Nephron (organoid): ENCODE measurements around the gene PRRT2.
"Not testable (repeated sequence)": the region's sequence is repeated elsewhere in the genome, so short reads cannot be mapped to it uniquely, and the experiment has no call there.

Experiments
- H3K27ac Mint-ChIP-seq, 3 experiments: 2 replicates each; pipeline ENCODE4 v1.8.0; 2020; ENCODE audit warnings: mixed read lengths in 3 of 3, mild to moderate bottlenecking in 2 of 3, moderate library complexity in 1 of 3
- H3K27me3 Mint-ChIP-seq: 2 replicates; pipeline ENCODE4 v1.8.0; 2021; ENCODE audit warnings: low read depth, mild to moderate bottlenecking, moderate library complexity, mixed read lengths
- H3K36me3 Mint-ChIP-seq: 2 replicates; pipeline ENCODE4 v1.8.0; 2020; ENCODE audit warnings: low read depth, mixed read lengths
- H3K4me1 Mint-ChIP-seq: 2 replicates; pipeline ENCODE4 v1.8.0; 2020; ENCODE audit warnings: mixed read lengths
- H3K4me3 Mint-ChIP-seq, 3 experiments: 2 replicates each; pipeline ENCODE4 v1.8.0; 2020; ENCODE audit warnings: mild to moderate bottlenecking in 3 of 3, mixed read lengths in 3 of 3, moderate library complexity in 2 of 3
- H3K9me3 Mint-ChIP-seq: 2 replicates; pipeline ENCODE4 v1.8.0; 2020; ENCODE audit warnings: mixed read lengths
- TF ChIP-seq, protein P1 (sequence below), 3 experiments: fragments of 200-600 bp; sonication (generic); IDR thresholded peaks; one replicate each; pipeline ENCODE4 v1.5.0; 2021; ENCODE audit warnings: antibody characterized with exemption in 3 of 3; ENCODE audit not compliant: unreplicated experiment in 3 of 3

Gene PRRT2

DNA sequence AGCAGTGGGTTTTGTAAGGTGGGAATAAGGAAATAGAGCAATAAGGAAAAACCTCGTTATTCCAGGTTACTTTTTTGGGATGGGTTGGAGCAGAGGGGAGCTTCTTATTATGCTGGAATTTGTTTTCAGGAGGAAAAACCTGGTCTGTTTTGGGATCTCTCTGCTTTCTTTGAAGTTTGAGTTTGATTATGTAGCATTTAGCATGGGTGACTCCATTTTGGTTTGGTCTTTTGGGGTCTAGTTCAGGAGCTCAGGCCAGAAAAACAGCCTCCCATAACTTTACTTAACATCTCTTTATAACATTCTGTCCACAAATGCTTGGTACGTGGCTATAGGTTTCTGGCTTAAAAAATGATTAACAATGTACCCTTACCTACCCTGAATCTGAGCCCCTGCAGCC lies 42.5 kb upstream of the PRRT2 start:
- H3K4me1 Mint-ChIP-seq = no peaks in the 10 kb centered on the region
- TF ChIP-seq, protein P1, sequence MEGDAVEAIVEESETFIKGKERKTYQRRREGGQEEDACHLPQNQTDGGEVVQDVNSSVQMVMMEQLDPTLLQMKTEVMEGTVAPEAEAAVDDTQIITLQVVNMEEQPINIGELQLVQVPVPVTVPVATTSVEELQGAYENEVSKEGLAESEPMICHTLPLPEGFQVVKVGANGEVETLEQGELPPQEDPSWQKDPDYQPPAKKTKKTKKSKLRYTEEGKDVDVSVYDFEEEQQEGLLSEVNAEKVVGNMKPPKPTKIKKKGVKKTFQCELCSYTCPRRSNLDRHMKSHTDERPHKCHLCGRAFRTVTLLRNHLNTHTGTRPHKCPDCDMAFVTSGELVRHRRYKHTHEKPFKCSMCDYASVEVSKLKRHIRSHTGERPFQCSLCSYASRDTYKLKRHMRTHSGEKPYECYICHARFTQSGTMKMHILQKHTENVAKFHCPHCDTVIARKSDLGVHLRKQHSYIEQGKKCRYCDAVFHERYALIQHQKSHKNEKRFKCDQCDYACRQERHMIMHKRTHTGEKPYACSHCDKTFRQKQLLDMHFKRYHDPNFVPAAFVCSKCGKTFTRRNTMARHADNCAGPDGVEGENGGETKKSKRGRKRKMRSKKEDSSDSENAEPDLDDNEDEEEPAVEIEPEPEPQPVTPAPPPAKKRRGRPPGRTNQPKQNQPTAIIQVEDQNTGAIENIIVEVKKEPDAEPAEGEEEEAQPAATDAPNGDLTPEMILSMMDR (IDR thresholded peaks at IDR 0.05; ENCODE audit: unreplicated experiment in 3 of 3) = no peak
- no peak overlapping the region for H3K4me3 Mint-ChIP-seq
- no peaks in the 10 kb centered on the region for H3K36me3 Mint-ChIP-seq
- no peak overlapping the region for H3K27ac Mint-ChIP-seq
- no peaks in the 10 kb centered on the region for H3K9me3 Mint-ChIP-seq
- H3K27me3 Mint-ChIP-seq = peaks cover 5% of the 10 kb centered on the region

DNA sequence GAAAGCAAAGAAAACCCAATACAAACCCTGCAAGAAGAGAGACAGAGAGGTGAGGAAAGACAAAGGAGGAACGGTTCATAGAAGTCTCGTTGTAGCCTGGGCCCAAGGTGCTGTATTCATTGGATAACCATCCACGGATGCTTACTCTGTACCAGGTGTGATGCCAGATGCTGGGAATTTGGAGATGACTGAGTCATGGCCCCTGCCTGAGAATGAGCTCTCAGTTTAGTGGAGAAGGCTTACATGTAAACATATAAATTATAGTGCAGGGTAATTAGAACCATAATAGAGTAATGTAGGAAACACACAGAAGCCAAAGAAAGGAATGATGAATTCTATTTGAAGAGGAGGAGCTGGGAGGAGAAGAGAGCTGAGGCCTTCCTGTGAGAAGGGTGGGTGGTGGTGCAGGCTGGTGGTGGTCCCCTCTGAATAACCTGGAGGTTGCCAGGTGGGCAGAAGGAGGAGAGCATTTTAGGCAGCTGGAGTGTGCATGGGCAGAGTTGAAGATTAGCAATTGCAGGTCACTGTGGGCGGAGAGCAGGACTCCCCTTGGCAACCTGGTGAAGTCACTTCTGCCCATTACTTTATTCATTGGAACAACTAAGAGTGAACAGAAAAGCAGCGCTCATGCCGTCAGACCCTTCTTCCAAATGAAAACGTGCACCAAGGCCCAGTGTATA lies 41.6 kb upstream of the PRRT2 start:
- H3K36me3 Mint-ChIP-seq = no peaks in the 10 kb centered on the region
- H3K4me1 Mint-ChIP-seq = no peaks in the 10 kb centered on the region
- TF ChIP-seq, protein P1 (IDR thresholded peaks at IDR 0.05; ENCODE audit: unreplicated experiment in 3 of 3) = no peak
- no peak overlapping the region for H3K4me3 Mint-ChIP-seq
- H3K9me3 Mint-ChIP-seq = no peaks in the 10 kb centered on the region
- peaks cover 5% of the 10 kb centered on the region for H3K27me3 Mint-ChIP-seq
- H3K27ac Mint-ChIP-seq = no peak overlapping the region

DNA sequence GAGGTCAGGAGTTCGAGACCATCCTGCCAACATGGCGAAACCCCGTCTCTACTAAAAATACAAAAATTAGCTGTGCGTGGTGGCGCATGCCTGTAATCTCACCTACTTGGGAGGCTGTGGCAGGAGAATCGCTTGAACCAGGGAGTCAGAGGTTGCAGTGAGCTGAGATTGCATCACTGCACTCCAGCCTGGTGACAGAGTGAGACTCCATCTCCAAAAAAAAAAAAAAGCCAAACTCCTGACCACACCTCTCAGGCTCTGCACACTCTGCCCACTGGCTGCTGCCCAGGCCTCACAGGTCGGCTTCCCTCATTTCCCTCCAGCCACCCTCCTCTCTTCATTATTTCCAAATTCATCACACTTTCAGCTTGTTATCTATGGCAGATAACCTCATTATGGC lies 39.7 kb upstream of the PRRT2 start:
- not testable (repeated sequence) for H3K4me1 Mint-ChIP-seq, H3K9me3 Mint-ChIP-seq, H3K4me3 Mint-ChIP-seq, H3K27me3 Mint-ChIP-seq, H3K36me3 Mint-ChIP-seq, H3K27ac Mint-ChIP-seq

DNA sequence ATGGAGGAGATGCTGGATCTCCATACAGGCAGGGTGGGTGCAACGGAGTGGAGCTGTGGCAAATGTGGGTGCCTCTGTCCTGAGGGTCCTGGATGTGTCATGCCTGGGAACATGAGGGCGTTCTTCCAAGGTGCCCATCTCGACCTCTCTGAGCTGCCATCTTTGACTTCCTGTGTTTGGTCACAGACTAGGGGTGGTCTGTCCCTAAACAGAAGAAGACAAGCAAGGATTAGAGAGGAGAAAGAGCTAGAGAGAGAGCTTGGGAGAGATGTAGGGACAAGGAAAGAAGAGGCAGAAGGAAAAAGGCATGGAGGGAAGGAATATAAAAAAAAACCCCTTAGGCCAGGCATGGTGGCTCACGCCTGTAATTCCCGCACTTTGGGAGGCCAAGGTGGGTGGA lies 37.3 kb upstream of the PRRT2 start:
- Mint-ChIP-seq H3K27me3 (peaks cover 11% of the 10 kb centered on the region), H3K27ac (no peak overlapping the region), H3K4me1 (no peaks in the 10 kb centered on the region), H3K36me3 (no peaks in the 10 kb centered on the region), H3K9me3 (no peaks in the 10 kb centered on the region), H3K4me3 (no peak overlapping the region)
- TF ChIP-seq, protein P1 (IDR thresholded peaks at IDR 0.05; ENCODE audit: unreplicated experiment in 3 of 3) = no peak

GRCh38 chr16:29775742-29776408 lies 36.1 kb upstream of the PRRT2 start:
- H3K36me3 Mint-ChIP-seq = no peaks in the 10 kb centered on the region
- no peaks in the 10 kb centered on the region for H3K9me3 Mint-ChIP-seq
- H3K4me3 Mint-ChIP-seq = no peak overlapping the region
- H3K27ac Mint-ChIP-seq = no peak overlapping the region
- TF ChIP-seq, protein P1 (IDR thresholded peaks at IDR 0.05; ENCODE audit: unreplicated experiment in 3 of 3) = no peak
- H3K27me3 Mint-ChIP-seq = peaks cover 14% of the 10 kb centered on the region
- H3K4me1 Mint-ChIP-seq = no peaks in the 10 kb centered on the region

- H3K9me3 Mint-ChIP-seq = no peaks in the 10 kb centered on the region
- TF ChIP-seq, protein P1 (IDR thresholded peaks at IDR 0.05; ENCODE audit: unreplicated experiment in 3 of 3) = no peak
- no peak within 1 kb of the TSS for H3K4me3 Mint-ChIP-seq
- no peak within 1 kb of the TSS for H3K27ac Mint-ChIP-seq
- no peaks in the 10 kb centered on the region for H3K36me3 Mint-ChIP-seq
- H3K27me3 Mint-ChIP-seq = peaks cover 14% of the 10 kb centered on the region
- H3K4me1 Mint-ChIP-seq = no peaks in the 10 kb centered on the region
These were observed 34.2 kb upstream of the PRRT2 start, which contains the start of gene ZG16 for GRCh38 chr16:29777576-29778350. ZG16 (plus strand) TSS chr16:29778256; CDS start chr16:29779267, 1,011 bp downstream.
